Transverse colon (tissue), 4 donors: Measurements from ENCODE around the gene PAQR4. TPM values are rescaled to one million over a fixed set of nuclear protein-coding genes. Genes with fewer than 3 reads are reported as not detected.
A peak's percentile ranks its signal among the peaks of the same experiment; 100 is the strongest.

Experiments used
- DNase-seq: peaks from one replicate; pipeline ENCODE4 v3.0.0-alpha.2; 2019
- H3K27ac ChIP-seq, 4 donors: fragments of 200-600 bp; sonication (generic); 2 replicates each; pipeline ENCODE4 v1.5.1; 2016 to 2018; ENCODE audit warnings: inconsistent platforms in 4 of 4
- H3K27me3 ChIP-seq: fragments of 200-600 bp; sonication (generic); 2 replicates; pipeline ENCODE4 v1.5.1; 2017; ENCODE audit warnings: inconsistent platforms
- H3K36me3 ChIP-seq, 4 donors: fragments of 200-600 bp; sonication (generic); 2 replicates each; pipeline ENCODE4 v1.5.1; 2017 to 2019; ENCODE audit warnings: inconsistent platforms in 4 of 4
- H3K4me1 ChIP-seq, 4 donors: fragments of 200-600 bp; sonication (generic); 2 replicates each; pipeline ENCODE4 v1.5.1; 2017 to 2020; ENCODE audit warnings: inconsistent platforms in 4 of 4
- H3K4me3 ChIP-seq, 4 donors: fragments of 200-600 bp; sonication (generic); 1 replicate in 1 of 4; 2 replicates in 3 of 4; pipeline versions ENCODE4 v1.5.1 to v1.6.1; 2017 to 2019; ENCODE audit warnings: inconsistent platforms in 4 of 4
- H3K9me3 ChIP-seq, 2 donors: fragments of 200-600 bp; sonication (generic); 2 replicates each; pipeline ENCODE4 v1.5.1; 2017 to 2019; ENCODE audit warnings: inconsistent platforms in 2 of 2
- EP300 ChIP-seq: sonication (generic); formaldehyde crosslinking; IDR thresholded peaks from one replicate; pipeline ENCODE4 v1.6.1; 2017; ENCODE audit warnings: antibody characterized with exemption, low read depth
- POLR2A ChIP-seq: fragments of 450-650 bp; IDR thresholded peaks from one replicate; pipeline ENCODE4 v1.6.1; 2016; ENCODE audit warnings: antibody characterized with exemption, mild to moderate bottlenecking, moderate library complexity
- POLR2AphosphoS5 ChIP-seq, 3 donors: sonication (generic); formaldehyde crosslinking; IDR thresholded peaks; one replicate each; pipeline ENCODE4 v1.6.1; 2016; ENCODE audit warnings: antibody characterized with exemption in 3 of 3
- WGBS, 2 donors: methylation state at CpG; one replicate each; pipeline ENCODE4 v1.1.5; 2018; ENCODE audit warnings: low coverage in 1 of 2; 5-methylcytosine and 5-hydroxymethylcytosine counted together
- in situ Hi-C, 4 donors: fragments of 200-750 bp; cut with MboI; loops; one replicate each; pipeline versions ENCODE4 v1.15.0 to v1.15.1; 2017; ENCODE audit warnings: low sequenced_read_pairs in 3 of 4, low pct_ligation_motif_present in 1 of 4, low pct_unique_long_range_greater_than_20kb in 1 of 4
- intact Hi-C: fragments of 100-400 bp; cut with DNase I; formaldehyde crosslinking; loops from one replicate; pipeline ENCODE4 v1.15.1; 2023; ENCODE audit warnings: low total_unique reads
- total RNA-seq, 4 donors: library from RNA; depleted of rRNA; stranded (reverse); fragments of >200 nt; gene quantifications; one replicate each; pipeline ENCODE4 v1.1.0, GENCODE V29; 2016
- TF ChIP-seq, protein P1 (sequence below), 5 experiments: fragments of 200-600 bp in 3 of 5; fragments of 450-650 bp in 2 of 5; sonication (generic) in 3 of 5; IDR thresholded peaks; 1 replicate in 2 of 5; 2 replicates in 3 of 5; pipeline ENCODE4 v1.5.1; 2016 to 2017; ENCODE audit warnings: antibody characterized with exemption in 5 of 5, inconsistent platforms in 3 of 5, mild to moderate bottlenecking in 2 of 5, moderate library complexity in 1 of 5

The PAQR4 gene
- total RNA-seq, 4 donors from 2014 or later = 3.0 to 5.9 (median 4.4) TPM; not detected in 1

DNA sequence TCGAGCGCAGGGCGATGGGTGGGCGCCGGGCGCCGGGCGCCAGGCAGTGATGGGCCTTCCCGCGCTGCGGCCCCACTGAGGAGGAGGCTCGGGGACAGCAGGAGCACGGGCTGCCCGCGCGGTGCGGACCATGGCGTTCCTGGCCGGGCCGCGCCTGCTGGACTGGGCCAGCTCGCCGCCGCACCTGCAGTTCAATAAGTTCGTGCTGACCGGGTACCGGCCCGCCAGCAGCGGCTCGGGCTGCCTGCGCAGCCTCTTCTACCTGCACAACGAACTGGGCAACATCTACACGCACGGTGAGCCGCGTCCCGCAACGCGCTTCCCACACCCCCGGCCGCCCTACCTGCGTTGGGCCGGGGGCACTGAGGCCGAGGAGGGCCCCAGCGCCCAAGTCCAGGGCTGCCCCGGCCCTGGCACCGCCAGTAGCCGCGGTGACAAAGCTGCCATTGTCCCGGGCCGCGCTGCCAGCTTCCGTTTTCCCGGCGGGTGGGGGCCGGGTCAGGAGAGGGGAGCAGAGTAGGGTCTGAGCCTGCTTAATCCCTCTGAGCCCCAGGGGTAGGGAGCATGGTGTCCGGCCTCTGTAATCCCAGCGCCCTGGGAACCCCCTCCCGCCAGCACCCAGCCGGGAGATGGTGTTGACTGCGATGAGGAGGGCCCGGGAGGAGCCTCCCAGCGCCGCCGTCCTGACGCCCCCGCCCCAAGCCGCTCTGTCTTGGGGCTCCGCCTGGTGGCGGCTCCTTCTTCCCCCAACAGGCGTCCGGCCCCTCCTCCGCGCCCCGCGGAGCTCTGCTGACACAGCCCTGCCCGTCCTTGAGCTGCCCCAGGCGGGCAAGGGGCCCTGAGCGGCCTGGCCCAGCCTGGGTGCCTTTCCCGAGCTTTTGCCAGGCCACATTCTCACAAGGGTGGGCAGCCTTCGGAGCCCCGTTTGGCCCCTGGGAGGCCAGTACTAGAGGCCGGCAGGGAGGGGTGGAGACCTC is 685 bp downstream of the PAQR4 start:
- intact Hi-C loops = no loop called here
- Histone ChIP-seq H3K27me3 (peaks cover 40% of the 10 kb centered on the region), H3K36me3 (no peaks in the 10 kb centered on the region), H3K9me3 (no peaks in the 10 kb centered on the region), H3K4me3 (peak overlapping the region; percentile 38 to 80 (median 61)), H3K27ac (peak overlapping the region; percentile 54 to 84 (median 74)), H3K4me1 (peaks cover 18 to 46% (median 41%) of the 10 kb centered on the region in 4 donors)
- TF ChIP-seq POLR2AphosphoS5 (IDR thresholded peaks at IDR 0.05) (no peak), EP300 (no peak), POLR2A (peak; percentile 19)
- TF ChIP-seq, protein P1, sequence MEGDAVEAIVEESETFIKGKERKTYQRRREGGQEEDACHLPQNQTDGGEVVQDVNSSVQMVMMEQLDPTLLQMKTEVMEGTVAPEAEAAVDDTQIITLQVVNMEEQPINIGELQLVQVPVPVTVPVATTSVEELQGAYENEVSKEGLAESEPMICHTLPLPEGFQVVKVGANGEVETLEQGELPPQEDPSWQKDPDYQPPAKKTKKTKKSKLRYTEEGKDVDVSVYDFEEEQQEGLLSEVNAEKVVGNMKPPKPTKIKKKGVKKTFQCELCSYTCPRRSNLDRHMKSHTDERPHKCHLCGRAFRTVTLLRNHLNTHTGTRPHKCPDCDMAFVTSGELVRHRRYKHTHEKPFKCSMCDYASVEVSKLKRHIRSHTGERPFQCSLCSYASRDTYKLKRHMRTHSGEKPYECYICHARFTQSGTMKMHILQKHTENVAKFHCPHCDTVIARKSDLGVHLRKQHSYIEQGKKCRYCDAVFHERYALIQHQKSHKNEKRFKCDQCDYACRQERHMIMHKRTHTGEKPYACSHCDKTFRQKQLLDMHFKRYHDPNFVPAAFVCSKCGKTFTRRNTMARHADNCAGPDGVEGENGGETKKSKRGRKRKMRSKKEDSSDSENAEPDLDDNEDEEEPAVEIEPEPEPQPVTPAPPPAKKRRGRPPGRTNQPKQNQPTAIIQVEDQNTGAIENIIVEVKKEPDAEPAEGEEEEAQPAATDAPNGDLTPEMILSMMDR (IDR thresholded peaks at IDR 0.05) = peak; percentile 35 to 57 (median 38)
- peak; percentile 68 for DNase-seq
- 6% methylated on average over 8 of the region's 83 CpGs; no CpG with 5 or more reads in 1 of the 2 donors for WGBS, 2 donors
- in situ Hi-C loops = no loop called here

- intact Hi-C loops (no loop called here), in situ Hi-C loops (no loop called here)
- WGBS, 2 donors = 76% methylated on average over 6 of the region's 6 CpGs; no CpG with 5 or more reads in 1 of the 2 donors
- Histone ChIP-seq H3K27me3 (peaks cover 33% of the 10 kb centered on the region), H3K27ac (peak overlapping the region in 2 of 4 donors; percentile 78 to 84), H3K9me3 (no peaks in the 10 kb centered on the region), H3K4me3 (peak overlapping the region in 3 of 4 donors; percentile 59 to 80 (median 63)), H3K4me1 (peaks cover 14 to 39% (median 34%) of the 10 kb centered on the region in 4 donors), H3K36me3 (no peaks in the 10 kb centered on the region)
- TF ChIP-seq, protein P1 (IDR thresholded peaks at IDR 0.05) = no peak
- TF ChIP-seq EP300 (no peak), POLR2A (no peak), POLR2AphosphoS5 (IDR thresholded peaks at IDR 0.05) (no peak)
- no peak for DNase-seq
Measured at GRCh38 chr16:2970563-2970962, 1.4 kb downstream of the PAQR4 start.

- no peak for DNase-seq
- no peak overlapping the region for H3K27ac ChIP-seq
- in situ Hi-C loops (no loop called here), intact Hi-C loops (no loop called here)
- peaks cover 25% of the 10 kb centered on the region for H3K27me3 ChIP-seq
- H3K36me3 ChIP-seq = no peaks in the 10 kb centered on the region
- TF ChIP-seq POLR2AphosphoS5 (IDR thresholded peaks at IDR 0.05) = no peak
- TF ChIP-seq POLR2A = no peak
- TF ChIP-seq, protein P1 (IDR thresholded peaks at IDR 0.05) = no peak
- no peak for TF ChIP-seq EP300
- H3K4me1 ChIP-seq = peaks cover 14 to 39% (median 34%) of the 10 kb centered on the region in 4 donors
- 90% methylated on average over 30 of the region's 35 CpGs; no CpG with 5 or more reads in 1 of the 2 donors for WGBS, 2 donors
- no peak overlapping the region for H3K4me3 ChIP-seq
- no peaks in the 10 kb centered on the region for H3K9me3 ChIP-seq
Measured at GRCh38 chr16:2971134-2971984, 2.2 kb downstream of the PAQR4 start.
